Activated CD4-positive, CD25-positive, alpha-beta regulatory T cell treated with anti-CD3 and anti-CD28 coated beads, Interleukin-2, amount 50 U/mL, for 72 hours (primary cell): ENCODE results near the gene FRY.
A peak's percentile ranks its signal among the peaks of the same experiment; 100 is the strongest.

Experiments used
- DNase-seq: peaks from one replicate; pipeline ENCODE4 v3.0.0; 2021

FRY gene

DNA sequence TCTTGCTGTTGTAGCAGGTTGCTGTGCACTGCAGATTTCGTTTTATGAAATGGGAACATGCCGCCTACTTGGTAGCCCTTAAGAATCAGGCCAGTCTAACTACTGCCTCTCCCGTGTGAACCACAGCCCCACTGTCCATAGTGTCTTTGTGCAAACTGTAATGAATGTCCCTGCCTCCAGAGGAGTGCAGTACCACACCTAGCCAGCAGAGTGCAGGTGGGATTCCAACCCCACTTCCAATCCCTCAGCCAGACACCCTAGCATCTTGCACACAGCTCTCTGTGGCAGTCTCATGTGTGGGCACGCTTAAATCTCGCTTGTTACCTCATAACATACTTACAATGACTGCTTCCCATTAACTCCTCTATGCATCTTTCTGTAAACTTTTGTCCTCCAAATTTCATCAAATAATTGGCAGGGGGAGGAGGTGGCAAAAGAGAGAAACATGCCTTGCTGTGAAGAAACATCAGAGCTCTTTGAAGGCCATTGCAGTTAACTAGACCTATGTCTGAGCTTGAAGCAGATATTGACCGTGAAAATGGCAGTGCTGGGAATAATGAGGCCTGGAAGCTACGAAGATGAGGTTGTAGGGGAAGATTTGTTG, 236.4 kb downstream of the FRY start:
- DNase-seq, result peak; percentile 52

GRCh38 chr13:32272021-32272683, 240.6 kb downstream of the FRY start:
- no peak for DNase-seq

DNA sequence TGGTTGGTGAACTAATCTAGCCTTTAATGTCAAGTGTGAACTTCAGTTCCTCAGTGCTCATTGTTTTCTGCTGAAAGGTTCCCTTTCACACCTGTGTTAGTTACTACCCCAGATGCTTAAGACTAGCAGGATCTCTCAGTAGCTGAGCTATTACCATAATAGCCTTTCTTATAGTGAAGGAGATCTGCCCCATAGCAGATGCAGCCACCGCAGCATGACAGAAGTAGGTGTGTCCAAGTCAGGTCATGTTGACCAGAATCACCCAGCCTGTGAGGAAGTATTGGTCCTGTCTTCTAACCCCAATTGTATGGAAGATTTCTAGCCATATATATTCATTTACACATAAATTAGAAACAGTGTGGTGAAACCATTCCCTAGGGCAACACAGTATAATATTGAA, 246.3 kb downstream of the FRY start:
- no peak for DNase-seq

GRCh38 chr13:32278426-32278825, 246.9 kb downstream of the FRY start:
- no peak for DNase-seq

GRCh38 chr13:32281096-32281495, 249.5 kb downstream of the FRY start:
- no peak for DNase-seq

GRCh38 chr13:32282096-32282711, 250.6 kb downstream of the FRY start:
- no peak for DNase-seq

GRCh38 chr13:32284927-32285632, 253.5 kb downstream of the FRY start:
- DNase-seq, result no peak

GRCh38 chr13:32285633-32285965, 254.0 kb downstream of the FRY start:
- DNase-seq, result no peak

DNA sequence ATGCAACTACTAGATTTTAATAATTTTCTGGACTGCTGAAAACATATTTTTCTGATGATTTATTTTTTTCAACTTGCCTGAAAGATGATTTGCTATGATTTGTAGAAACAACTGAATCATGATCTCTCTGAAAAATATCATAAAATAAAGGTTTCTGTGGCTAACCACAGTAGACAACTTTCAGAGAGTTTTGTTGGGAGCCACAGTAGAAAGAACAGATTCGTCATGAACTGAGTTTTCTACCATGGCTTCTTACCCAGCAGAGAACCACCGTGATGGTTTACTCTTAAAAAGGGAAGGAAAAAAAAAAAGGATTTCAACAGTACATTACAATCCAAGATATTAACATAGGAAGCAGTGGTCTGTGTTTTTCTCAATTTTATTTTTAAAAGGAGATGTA, 265.6 kb downstream of the FRY start:
- no peak for DNase-seq

- no peak for DNase-seq
Observed at GRCh38 chr13:32298695-32299094, 267.1 kb downstream of the FRY start.

- no peak for DNase-seq
Observed at GRCh38 chr13:32299893-32300292, 268.3 kb downstream of the FRY start.

DNA sequence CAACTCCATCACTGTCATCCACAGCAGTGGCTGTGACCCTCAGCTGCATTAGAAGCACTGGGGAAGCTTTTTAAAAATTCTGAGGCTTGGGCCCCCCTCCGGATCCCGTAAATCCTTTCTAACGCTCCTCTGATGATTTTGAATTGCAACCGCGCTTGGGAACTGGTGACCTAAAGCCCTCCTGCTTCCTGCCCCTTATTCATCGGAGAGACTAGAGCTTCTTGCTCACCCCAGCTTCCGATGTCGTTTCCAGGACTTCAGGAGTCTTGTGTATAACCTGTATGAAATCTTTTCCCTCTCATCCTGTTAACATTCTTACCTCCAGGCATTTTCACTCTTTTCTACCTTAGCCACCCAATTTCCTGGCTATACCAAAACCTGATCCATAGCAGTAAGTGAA, 268.8 kb downstream of the FRY start:
- no peak for DNase-seq

- no peak for DNase-seq
Observed at GRCh38 chr13:32300920-32301319, 269.3 kb downstream of the FRY start.

GRCh38 chr13:32302461-32302860, 270.9 kb downstream of the FRY start:
- no peak for DNase-seq

GRCh38 chr13:32305646-32306045, 274.1 kb downstream of the FRY start:
- DNase-seq, result no peak

DNA sequence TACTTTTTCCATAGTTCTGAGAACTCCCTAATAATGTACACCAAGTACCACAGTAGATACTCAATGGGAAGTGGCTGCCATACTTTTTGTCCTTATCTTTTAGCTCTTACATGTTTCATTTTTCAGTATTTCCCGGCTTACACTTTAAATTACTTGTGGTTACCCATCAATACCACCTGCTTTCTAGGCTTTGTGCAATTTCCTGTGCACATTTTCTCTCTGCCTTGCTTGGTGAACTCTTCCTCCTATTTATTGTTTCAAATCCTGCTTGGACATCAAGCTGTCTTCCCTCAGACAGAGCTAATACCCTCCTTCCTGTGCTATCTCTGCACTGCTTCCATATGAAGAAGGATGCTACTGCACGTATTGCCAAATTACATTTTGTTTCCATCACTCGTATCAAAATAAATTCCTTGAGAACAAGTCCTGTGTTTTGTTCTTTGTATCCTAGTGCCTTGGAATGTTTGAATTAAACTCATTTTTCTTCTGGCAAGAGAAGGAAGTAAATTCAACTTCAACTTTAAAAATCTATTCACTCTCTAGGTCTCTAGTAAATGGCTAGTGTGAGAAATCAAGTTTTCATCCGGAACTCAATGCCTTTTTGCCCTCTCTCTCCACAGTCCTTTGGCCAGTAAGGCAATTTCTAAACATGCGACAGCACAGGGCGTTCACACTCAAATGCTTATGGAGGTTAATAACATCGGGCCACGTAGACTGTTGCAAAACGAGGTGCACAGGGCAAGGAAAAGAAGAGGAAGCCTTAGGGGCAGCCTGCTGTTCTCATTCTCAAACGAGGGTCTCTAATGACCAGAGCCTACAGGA, 277.9 kb downstream of the FRY start:
- no peak for DNase-seq

DNA sequence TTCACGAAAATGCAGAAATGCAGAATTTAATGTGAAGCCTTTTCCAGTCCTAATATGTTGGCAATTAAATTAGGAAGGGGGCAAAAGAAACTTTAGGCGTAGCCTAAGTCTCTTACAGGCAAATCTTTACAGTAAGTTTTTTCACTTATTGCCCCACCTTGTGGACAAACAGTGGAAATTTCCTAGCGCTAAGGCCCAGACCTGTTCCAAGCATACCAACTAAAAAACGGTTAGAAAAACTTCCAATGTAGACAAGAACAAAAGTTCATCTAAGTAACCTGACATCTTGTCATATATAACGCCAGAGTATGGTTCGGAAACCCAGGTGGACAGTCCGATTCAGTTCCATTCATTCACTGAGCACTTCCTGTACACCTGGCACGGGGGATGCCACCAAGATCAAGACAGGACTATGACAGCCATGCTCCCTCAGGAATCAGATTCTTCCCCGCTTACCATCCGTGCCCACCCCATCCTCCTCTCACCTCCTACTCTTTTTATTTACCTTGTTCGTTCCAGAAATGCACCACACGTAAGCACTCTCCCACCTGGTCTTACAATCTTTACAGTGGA, 278.6 kb downstream of the FRY start:
- DNase-seq, result no peak

DNA sequence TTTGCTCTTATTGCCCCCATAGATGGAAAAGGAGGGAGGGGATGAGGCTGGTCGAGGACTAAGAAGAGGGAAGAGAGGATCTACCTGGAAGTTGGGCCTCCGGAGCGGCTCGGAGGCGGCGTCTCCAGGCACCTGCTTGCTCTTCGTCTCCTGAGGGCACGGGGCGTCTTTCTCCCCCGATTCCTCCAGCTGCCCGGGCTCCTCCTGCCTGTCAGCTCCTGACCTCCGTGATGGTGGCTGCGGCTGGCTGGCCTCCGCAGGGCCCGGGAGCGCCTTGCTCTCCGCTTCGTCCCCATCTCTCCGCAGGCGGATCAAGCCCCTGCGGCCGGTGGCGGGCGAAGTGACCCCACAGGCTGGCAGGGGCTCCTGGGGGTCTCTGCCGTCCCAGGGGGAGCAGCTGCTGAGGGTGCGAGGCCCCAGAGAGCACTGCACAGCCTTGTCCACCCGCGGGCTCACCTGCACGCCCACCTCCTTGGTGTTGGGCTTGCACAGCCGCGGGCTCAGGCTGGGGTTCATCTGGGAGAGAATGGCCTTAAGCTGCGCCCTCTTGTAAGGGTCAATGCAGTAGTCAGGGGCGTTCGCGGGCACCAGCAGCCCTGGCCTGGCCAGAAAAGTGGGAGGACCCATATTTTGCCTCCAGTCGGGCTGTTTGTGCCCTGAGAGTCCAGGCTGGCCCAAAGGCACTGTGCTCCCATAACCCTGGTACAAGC, 279.8 kb downstream of the FRY start:
- DNase-seq, result no peak

DNA sequence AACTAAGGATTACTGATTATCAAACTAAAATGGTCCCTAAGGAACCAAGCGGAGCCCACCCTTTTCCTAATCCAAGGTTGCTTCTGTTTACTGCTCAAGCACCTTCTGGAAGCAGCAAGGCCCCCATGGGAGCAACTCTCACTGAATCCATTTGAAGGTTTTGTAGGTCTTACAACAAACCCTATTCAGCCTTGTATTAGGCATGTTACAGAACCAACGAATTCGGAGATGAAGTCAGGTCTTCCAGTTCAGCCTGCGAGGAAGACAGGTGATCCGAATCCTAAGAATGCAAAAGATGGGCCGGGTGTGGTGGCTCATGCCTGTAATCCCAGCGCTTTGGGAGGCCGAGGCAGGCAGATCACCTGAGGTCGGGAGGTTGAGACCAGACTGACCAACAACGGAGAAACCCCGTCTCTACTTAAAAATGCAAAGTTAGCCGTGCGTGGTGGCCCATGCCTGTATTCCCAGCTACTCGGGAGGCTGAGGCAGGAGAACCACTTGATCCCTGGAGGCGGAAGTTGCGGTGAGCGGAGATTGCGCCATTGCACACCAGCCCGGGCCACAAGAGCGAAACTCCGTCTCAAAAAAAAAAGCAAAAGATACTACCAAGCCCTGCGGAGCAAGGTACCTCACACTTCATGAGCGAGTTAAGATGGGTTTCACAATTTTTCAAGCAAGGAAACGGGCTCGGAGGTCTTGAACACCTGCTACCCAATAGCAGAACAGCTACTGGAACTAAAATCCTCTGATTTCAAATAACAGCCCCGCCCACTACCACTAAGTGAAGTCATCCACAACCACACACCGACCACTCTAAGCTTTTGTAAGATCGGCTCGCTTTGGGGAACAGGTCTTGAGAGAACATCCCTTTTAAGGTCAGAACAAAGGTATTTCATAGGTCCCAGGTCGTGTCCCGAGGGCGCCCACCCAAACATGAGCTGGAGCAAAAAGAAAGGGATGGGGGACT, 283.0 kb downstream of the FRY start:
- DNase-seq, result no peak

DNA sequence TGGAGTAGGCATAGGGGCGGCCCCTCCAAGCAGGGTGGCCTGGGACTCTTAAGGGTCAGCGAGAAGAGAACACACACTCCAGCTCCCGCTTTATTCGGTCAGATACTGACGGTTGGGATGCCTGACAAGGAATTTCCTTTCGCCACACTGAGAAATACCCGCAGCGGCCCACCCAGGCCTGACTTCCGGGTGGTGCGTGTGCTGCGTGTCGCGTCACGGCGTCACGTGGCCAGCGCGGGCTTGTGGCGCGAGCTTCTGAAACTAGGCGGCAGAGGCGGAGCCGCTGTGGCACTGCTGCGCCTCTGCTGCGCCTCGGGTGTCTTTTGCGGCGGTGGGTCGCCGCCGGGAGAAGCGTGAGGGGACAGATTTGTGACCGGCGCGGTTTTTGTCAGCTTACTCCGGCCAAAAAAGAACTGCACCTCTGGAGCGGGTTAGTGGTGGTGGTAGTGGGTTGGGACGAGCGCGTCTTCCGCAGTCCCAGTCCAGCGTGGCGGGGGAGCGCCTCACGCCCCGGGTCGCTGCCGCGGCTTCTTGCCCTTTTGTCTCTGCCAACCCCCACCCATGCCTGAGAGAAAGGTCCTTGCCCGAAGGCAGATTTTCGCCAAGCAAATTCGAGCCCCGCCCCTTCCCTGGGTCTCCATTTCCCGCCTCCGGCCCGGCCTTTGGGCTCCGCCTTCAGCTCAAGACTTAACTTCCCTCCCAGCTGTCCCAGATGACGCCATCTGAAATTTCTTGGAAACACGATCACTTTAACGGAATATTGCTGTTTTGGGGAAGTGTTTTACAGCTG, 283.9 kb downstream of the FRY start, which contains the start of the genes BRCA2 and ZAR1L:
Gene BRCA2 (plus strand): TSS at position 271 of the 790 bp plus-strand sequence. CDS start 953 bp downstream, outside the sequence.
Gene ZAR1L (minus strand): TSS at position 126 of the 790 bp plus-strand sequence. CDS start 3,438 bp downstream, outside the sequence.
- peak; percentile 88 for DNase-seq
